Measurements from ENCODE around the gene GADD45A. TPM values are rescaled to one million over a fixed set of nuclear protein-coding genes. Genes with fewer than 3 reads are reported as not detected.
A peak's percentile ranks its signal among the peaks of the same experiment; 100 is the strongest.
"Not testable (repeated sequence)": the region's sequence is repeated elsewhere in the genome, so short reads cannot be mapped to it uniquely, and the experiment has no call there.

GADD45A gene
- total RNA-seq, 8 experiments from 2014 or later, result 35.9 to 144 (median 56.1) TPM

GRCh38 chr1:67651031-67651430, 34.0 kb upstream of the GADD45A start:
- 60 to 90% (median 81%) methylated on average over 1 to 3 of the region's 3 CpGs; no CpG with 5 or more reads in 2 of the 10 experiments for WGBS, 10 experiments
- in situ Hi-C loops (cut with MboI; ENCODE audit: low pct_unique_long_range_greater_than_20kb in 2 of 9, low sequenced_read_pairs in 9 of 9, unreplicated experiment in 9 of 9), result no loop called here
- ATAC-seq (replicated peaks in 6 of 8), result no peak
- Histone ChIP-seq H3K4me1 (replicated peaks in 1 of 2) (peaks cover 11 to 13% of the 10 kb centered on the region in 2 donors), H3K27ac (no peak overlapping the region), H3K4me3 (no peak overlapping the region)

- in situ Hi-C loops (cut with MboI; ENCODE audit: low pct_unique_long_range_greater_than_20kb in 2 of 9, low sequenced_read_pairs in 9 of 9, unreplicated experiment in 9 of 9), result no loop called here
- H3K4me1 ChIP-seq (replicated peaks in 1 of 2), result no peaks in the 10 kb centered on the region
- 0 to 100% (median 61%) methylated on average over 1 to 2 of the region's 2 CpGs; no CpG with 5 or more reads in 2 of the 10 experiments for WGBS, 10 experiments
- no peak overlapping the region for H3K4me3 ChIP-seq
- ATAC-seq (replicated peaks in 6 of 8), result peak in 6 of 8 experiments; percentile 30 to 99 (median 66)
- H3K27ac ChIP-seq, result no peak overlapping the region
These were observed 32.2 kb upstream of the GADD45A start for GRCh38 chr1:67652800-67653199.

DNA sequence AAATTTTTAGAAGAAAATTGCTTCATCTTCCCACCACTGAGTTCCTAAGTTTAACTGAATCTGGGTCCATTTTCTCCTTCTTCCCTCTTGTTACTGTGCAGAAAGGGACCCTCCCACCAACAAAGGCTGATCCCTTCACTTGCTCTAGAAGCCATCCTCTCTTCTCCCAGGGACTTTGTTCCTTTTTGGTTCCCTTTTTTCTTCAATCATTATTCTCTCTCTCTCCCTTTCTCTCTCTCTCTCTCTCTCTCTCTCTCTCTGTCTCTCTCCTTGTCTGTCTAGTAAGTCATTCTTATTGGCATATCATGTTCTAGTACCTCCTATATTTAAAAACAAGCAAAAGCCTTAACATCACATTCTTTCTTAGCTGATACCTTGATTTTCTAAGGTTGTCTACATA, 31.7 kb upstream of the GADD45A start:
- Histone ChIP-seq H3K4me1 (replicated peaks in 1 of 2) (no peaks in the 10 kb centered on the region), H3K27ac (no peak overlapping the region), H3K4me3 (no peak overlapping the region)
- ATAC-seq (replicated peaks in 6 of 8), result peak in 3 of 8 experiments; percentile 16 to 31 (median 27)
- in situ Hi-C loops (cut with MboI; ENCODE audit: low pct_unique_long_range_greater_than_20kb in 2 of 9, low sequenced_read_pairs in 9 of 9, unreplicated experiment in 9 of 9), result no loop called here

DNA sequence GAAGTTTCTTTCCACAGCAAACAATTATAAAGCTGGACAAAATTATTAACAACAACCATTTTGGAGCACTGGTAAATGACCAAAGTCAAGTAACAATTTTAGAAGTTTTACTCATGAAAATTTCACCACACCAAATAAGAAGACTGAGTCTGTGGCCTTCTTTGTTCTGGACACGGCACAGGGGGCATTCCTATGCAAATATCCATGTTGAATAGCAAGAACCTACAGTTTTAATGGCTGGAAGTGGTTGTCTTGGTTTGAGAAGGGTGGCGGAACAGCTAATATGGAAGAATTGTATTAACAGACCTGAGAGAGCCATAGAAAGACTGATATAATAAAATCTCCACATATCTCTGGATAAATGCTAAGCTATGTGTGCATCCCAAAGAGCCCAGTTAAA, 29.4 kb upstream of the GADD45A start:
- 0 to 92% (median 56%) methylated on average over 1 to 2 of the region's 2 CpGs for WGBS, 10 experiments
- in situ Hi-C loops (cut with MboI; ENCODE audit: low pct_unique_long_range_greater_than_20kb in 2 of 9, low sequenced_read_pairs in 9 of 9, unreplicated experiment in 9 of 9), result no loop called here
- no peak overlapping the region for H3K27ac ChIP-seq
- ATAC-seq (replicated peaks in 6 of 8), result no peak
- H3K4me1 ChIP-seq (replicated peaks in 1 of 2), result no peaks in the 10 kb centered on the region
- no peak overlapping the region for H3K4me3 ChIP-seq

DNA sequence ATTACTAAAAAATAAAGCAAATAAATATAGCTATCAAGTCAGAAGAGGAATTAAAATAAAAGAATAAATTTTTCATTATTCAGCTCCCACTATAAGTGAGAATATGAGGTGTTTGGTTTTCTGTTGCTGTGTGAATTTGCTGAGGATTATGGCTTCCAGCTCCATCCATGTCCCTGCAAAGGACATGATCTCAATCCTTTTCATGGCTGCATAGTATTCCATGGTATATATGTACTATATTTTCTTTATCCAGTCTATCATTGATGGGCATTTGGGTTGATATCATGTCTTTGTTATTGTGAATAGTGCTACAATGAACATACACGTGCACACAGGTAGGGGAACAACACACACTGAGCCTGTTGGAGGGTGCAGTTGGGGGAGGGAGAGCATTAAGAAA, 27.8 kb upstream of the GADD45A start:
- ATAC-seq (replicated peaks in 6 of 8); H3K4me1 ChIP-seq (replicated peaks in 1 of 2); H3K4me3 ChIP-seq; H3K27ac ChIP-seq; in situ Hi-C loops (cut with MboI; ENCODE audit: low pct_unique_long_range_greater_than_20kb in 2 of 9, low sequenced_read_pairs in 9 of 9, unreplicated experiment in 9 of 9): not testable (repeated sequence)
- WGBS, 10 experiments, result 22 to 100% (median 91%) methylated on average over 1 of the region's 1 CpG; no CpG with 5 or more reads in 2 of the 10 experiments

DNA sequence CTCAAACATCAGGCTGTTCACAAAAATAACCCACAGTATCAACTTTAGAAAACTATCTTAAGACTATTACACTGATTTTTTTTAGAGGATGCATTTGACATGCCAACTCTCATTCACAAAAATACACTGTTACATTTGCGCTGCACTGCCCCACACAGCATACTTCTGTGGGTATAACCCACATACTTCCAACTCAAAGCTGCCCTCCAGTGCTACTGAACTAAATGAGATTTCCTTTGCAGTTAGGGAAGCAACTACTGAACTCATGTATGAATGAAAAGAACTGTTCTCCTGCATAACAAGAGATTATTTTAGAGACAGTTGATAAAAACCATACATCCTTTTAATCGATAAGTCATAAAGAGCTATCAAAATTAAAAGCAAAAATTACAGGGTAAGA, 25.8 kb upstream of the GADD45A start:
- in situ Hi-C loops (cut with MboI; ENCODE audit: low pct_unique_long_range_greater_than_20kb in 2 of 9, low sequenced_read_pairs in 9 of 9, unreplicated experiment in 9 of 9), result no loop called here
- Histone ChIP-seq H3K4me1 (replicated peaks in 1 of 2) (no peaks in the 10 kb centered on the region), H3K4me3 (no peak overlapping the region), H3K27ac (no peak overlapping the region)
- WGBS, 10 experiments, result 58 to 100% (median 100%) methylated on average over 2 of the region's 2 CpGs; no CpG with 5 or more reads in 3 of the 10 experiments
- ATAC-seq (replicated peaks in 6 of 8), result no peak

- in situ Hi-C loops (cut with MboI; ENCODE audit: low pct_unique_long_range_greater_than_20kb in 2 of 9, low sequenced_read_pairs in 9 of 9, unreplicated experiment in 9 of 9), result no loop called here
- Histone ChIP-seq H3K4me1 (replicated peaks in 1 of 2) (no peaks in the 10 kb centered on the region), H3K4me3 (no peak overlapping the region), H3K27ac (no peak overlapping the region)
- WGBS, 10 experiments, result 44 to 92% (median 78%) methylated on average over 2 to 6 of the region's 6 CpGs; no CpG with 5 or more reads in 1 of the 10 experiments
- ATAC-seq (replicated peaks in 6 of 8), result no peak
These were observed 22.1 kb upstream of the GADD45A start for GRCh38 chr1:67662884-67663283.

- no peaks in the 10 kb centered on the region for H3K4me1 ChIP-seq (replicated peaks in 1 of 2)
- in situ Hi-C loops (cut with MboI; ENCODE audit: low pct_unique_long_range_greater_than_20kb in 2 of 9, low sequenced_read_pairs in 9 of 9, unreplicated experiment in 9 of 9), result no loop called here
- no peak overlapping the region for H3K4me3 ChIP-seq
- peak in 1 of 8 experiments; percentile 12 for ATAC-seq (replicated peaks in 6 of 8)
- 0 to 100% (median 79%) methylated on average over 1 of the region's 1 CpG; no CpG with 5 or more reads in 2 of the 10 experiments for WGBS, 10 experiments
- no peak overlapping the region for H3K27ac ChIP-seq
These were observed 21.0 kb upstream of the GADD45A start for GRCh38 chr1:67664048-67664447.

DNA sequence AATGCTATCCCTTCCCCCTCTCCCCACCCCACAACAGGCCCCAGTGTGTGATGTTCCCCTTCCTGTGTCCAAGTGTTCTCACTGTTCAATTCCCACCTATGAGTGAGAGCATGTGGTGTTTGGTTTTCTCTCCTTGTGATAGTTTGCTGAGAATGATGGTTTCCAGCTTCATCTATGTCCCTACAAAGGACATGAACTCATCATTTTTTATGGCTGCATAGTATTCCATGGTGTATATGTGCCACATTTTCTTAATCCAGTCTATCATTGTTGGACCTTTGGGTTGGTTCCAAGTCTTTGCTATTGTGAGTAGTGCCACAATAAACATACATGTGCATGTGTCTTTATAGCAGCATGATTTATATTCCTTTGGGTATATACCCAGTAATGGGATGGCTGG, 19.7 kb upstream of the GADD45A start:
- in situ Hi-C loops (cut with MboI; ENCODE audit: low pct_unique_long_range_greater_than_20kb in 2 of 9, low sequenced_read_pairs in 9 of 9, unreplicated experiment in 9 of 9); ATAC-seq (replicated peaks in 6 of 8); H3K27ac ChIP-seq; H3K4me1 ChIP-seq (replicated peaks in 1 of 2); H3K4me3 ChIP-seq: not testable (repeated sequence)

- Histone ChIP-seq H3K4me3 (no peak overlapping the region), H3K27ac (no peak overlapping the region), H3K4me1 (replicated peaks in 1 of 2) (no peaks in the 10 kb centered on the region)
- WGBS, 10 experiments, result 67 to 100% (median 88%) methylated on average over 1 to 5 of the region's 5 CpGs
- in situ Hi-C loops (cut with MboI; ENCODE audit: low pct_unique_long_range_greater_than_20kb in 2 of 9, low sequenced_read_pairs in 9 of 9, unreplicated experiment in 9 of 9), result no loop called here
- ATAC-seq (replicated peaks in 6 of 8), result no peak
These were observed 18.4 kb upstream of the GADD45A start for GRCh38 chr1:67666636-67667035.

DNA sequence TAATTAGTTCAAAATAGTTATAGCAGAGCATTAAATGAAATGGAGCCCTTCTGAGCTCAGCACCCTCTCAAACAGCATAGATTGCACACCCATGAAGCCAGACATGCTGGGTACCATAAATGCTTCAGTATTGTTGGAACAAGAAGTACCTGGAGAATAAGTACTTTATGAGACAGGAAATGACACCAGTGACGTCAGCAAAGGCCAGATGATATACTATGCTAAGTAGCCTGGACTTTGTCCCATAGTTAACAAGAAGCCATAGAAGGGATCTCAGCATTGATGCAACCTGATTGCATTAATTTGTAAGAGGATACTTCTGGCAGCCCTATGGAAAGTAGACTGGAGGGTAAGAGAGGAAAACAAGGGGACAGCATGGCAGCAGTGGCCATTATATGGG, 16.3 kb upstream of the GADD45A start:
- in situ Hi-C loops (cut with MboI; ENCODE audit: low pct_unique_long_range_greater_than_20kb in 2 of 9, low sequenced_read_pairs in 9 of 9, unreplicated experiment in 9 of 9), result no loop called here
- Histone ChIP-seq H3K4me1 (replicated peaks in 1 of 2) (no peaks in the 10 kb centered on the region), H3K27ac (no peak overlapping the region), H3K4me3 (no peak overlapping the region)
- 0 to 88% (median 60%) methylated on average over 1 of the region's 1 CpG; no CpG with 5 or more reads in 1 of the 10 experiments for WGBS, 10 experiments
- ATAC-seq (replicated peaks in 6 of 8), result peak in 1 of 8 experiments; percentile 42

GRCh38 chr1:67672260-67672803, 12.7 kb upstream of the GADD45A start:
- Histone ChIP-seq H3K4me3 (no peak overlapping the region), H3K27ac (no peak overlapping the region), H3K4me1 (replicated peaks in 1 of 2) (peaks cover 0 to 11% of the 10 kb centered on the region in 2 donors)
- no peak for ATAC-seq (replicated peaks in 6 of 8)
- in situ Hi-C loops (cut with MboI; ENCODE audit: low pct_unique_long_range_greater_than_20kb in 2 of 9, low sequenced_read_pairs in 9 of 9, unreplicated experiment in 9 of 9), result no loop called here
- 85 to 100% (median 100%) methylated on average over 1 of the region's 1 CpG; no CpG with 5 or more reads in 2 of the 10 experiments for WGBS, 10 experiments

- in situ Hi-C loops (cut with MboI; ENCODE audit: low pct_unique_long_range_greater_than_20kb in 2 of 9, low sequenced_read_pairs in 9 of 9, unreplicated experiment in 9 of 9), result no loop called here
- ATAC-seq (replicated peaks in 6 of 8), result no peak
- Histone ChIP-seq H3K27ac (no peak overlapping the region), H3K4me1 (replicated peaks in 1 of 2) (peaks cover 0 to 14% of the 10 kb centered on the region in 2 donors), H3K4me3 (no peak overlapping the region)
- 40 to 100% (median 84%) methylated on average over 1 of the region's 1 CpG for WGBS, 10 experiments
These were observed 11.4 kb upstream of the GADD45A start for GRCh38 chr1:67673468-67674201.

Data from motor neuron (in vitro differentiated cells).